Measurements from ENCODE around the gene POLR1B.

GRCh38 chr2:112541315-112542122, 746 bp upstream of the POLR1B start:
- TF ChIP-seq POLR2A (IDR thresholded peaks at IDR 0.05; ENCODE audit: low read length) (peak; percentile 87), GATA1 (IDR thresholded peaks at IDR 0.05; ENCODE audit: low read depth, low read length) (no peak)

Data from erythroblast (primary cell).